ENCODE results near the gene GIPC2.

GRCh38 chr1:78121710-78122109 is 75.9 kb downstream of the GIPC2 start:
- TF ChIP-seq REST (IDR thresholded peaks at IDR 0.05; ENCODE audit: low read depth) (no peak), RAD21 (IDR thresholded peaks at IDR 0.05; ENCODE audit: low read depth) (no peak), TAF1 (IDR thresholded peaks at IDR 0.05; ENCODE audit: low read depth) (no peak), MAX (IDR thresholded peaks at IDR 0.05) (no peak), CEBPB (IDR thresholded peaks at IDR 0.05) (no peak), EP300 (IDR thresholded peaks at IDR 0.05; ENCODE audit: borderline replicate concordance) (no peak), YY1 (IDR thresholded peaks at IDR 0.05; ENCODE audit: low read depth) (no peak), ZBTB7A (IDR thresholded peaks at IDR 0.05; ENCODE audit: low read depth) (no peak), TCF12 (IDR thresholded peaks at IDR 0.05; ENCODE audit: low read depth) (no peak), CREB1 (IDR thresholded peaks at IDR 0.05; ENCODE audit: low read depth) (no peak)
